GM12878 (cell line): ENCODE measurements around the gene PXT1.

Experiments used
- CHD1 ChIP-seq: IDR thresholded peaks from 2 replicates; pipeline ENCODE4 v1.6.1; 2012; ENCODE audit warnings: low read depth, low read length, improper control_type of control experiment
- EP300 ChIP-seq, 2 experiments: fragments of 150-350 bp in 1 of 2; IDR thresholded peaks; 2 replicates each; pipeline ENCODE4 v1.6.1; 2011 to 2012; ENCODE audit warnings: low read depth in 2 of 2, low read length in 2 of 2, borderline replicate concordance in 1 of 2, improper control_type of control experiment in 1 of 2, inconsistent platforms in 1 of 2; ENCODE audit not compliant: control insufficient read depth in 1 of 2
- FOXK2 ChIP-seq: fragments of 450-650 bp; IDR thresholded peaks from 2 replicates; pipeline ENCODE4 v1.6.1; 2017; ENCODE audit warnings: mild to moderate bottlenecking, moderate library complexity
- MXI1 ChIP-seq: fragments of 150-350 bp; IDR thresholded peaks from 2 replicates; pipeline ENCODE4 v1.6.1; 2011; ENCODE audit warnings: low read depth, mild to moderate bottlenecking, inconsistent platforms, low read length, improper control_type of control experiment
- POLR2A ChIP-seq: IDR thresholded peaks from 2 replicates; pipeline ENCODE4 v1.6.1; 2011; ENCODE audit warnings: low read depth, mild to moderate bottlenecking, low read length
- RFX5 ChIP-seq: IDR thresholded peaks from 2 replicates; pipeline ENCODE4 v1.6.1; 2011; ENCODE audit warnings: low read depth, low read length, improper control_type of control experiment
- TAF1 ChIP-seq: IDR thresholded peaks from 2 replicates; pipeline ENCODE4 v1.6.1; 2011; ENCODE audit warnings: mild to moderate bottlenecking, low read depth, low read length, borderline replicate concordance
- ZNF24 ChIP-seq: fragments of 450-650 bp; IDR thresholded peaks from 2 replicates; pipeline ENCODE4 v1.6.1; 2017; ENCODE audit warnings: antibody characterized with exemption, mild to moderate bottlenecking
- TF ChIP-seq, protein P1 (sequence below), 3 experiments: IDR thresholded peaks in 2 of 3; conservative IDR thresholded peaks in 1 of 3; 2 replicates each; pipeline ENCODE4 v1.5.1; 2011; ENCODE audit warnings: low read depth in 3 of 3, low read length in 3 of 3, mild to moderate bottlenecking in 3 of 3, control low read depth in 2 of 3, moderate library complexity in 2 of 3, inconsistent platforms in 1 of 3, mixed read lengths in 1 of 3; ENCODE audit not compliant: control insufficient read depth in 2 of 3, insufficient read depth in 1 of 3; ENCODE audit errors: extremely low read depth in 1 of 3
- TF ChIP-seq, protein P2 (sequence below): fragments of 450-650 bp; IDR thresholded peaks from 2 replicates; pipeline ENCODE4 v1.6.1; 2017; ENCODE audit warnings: mild to moderate bottlenecking

DNA sequence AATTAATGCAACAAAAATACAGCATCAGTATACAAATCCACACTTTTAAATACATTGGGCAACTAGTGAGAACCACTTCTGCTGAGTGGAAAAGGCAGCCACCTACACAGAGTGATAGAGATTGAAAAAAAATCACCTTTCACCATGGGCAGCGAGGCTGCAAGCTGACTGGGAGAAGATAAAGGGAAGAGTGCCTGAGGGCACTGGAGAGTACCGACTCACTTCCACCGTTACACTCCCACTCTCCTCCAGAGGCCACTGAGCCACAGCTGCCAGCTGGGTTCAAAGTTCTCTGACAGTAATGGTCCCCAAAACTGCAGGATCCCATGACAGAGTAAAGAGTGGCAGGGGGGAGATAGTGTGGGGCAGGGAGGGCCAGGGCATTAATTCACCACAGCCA is 24.1 kb downstream of the PXT1 start:
- TF ChIP-seq, protein P1, sequence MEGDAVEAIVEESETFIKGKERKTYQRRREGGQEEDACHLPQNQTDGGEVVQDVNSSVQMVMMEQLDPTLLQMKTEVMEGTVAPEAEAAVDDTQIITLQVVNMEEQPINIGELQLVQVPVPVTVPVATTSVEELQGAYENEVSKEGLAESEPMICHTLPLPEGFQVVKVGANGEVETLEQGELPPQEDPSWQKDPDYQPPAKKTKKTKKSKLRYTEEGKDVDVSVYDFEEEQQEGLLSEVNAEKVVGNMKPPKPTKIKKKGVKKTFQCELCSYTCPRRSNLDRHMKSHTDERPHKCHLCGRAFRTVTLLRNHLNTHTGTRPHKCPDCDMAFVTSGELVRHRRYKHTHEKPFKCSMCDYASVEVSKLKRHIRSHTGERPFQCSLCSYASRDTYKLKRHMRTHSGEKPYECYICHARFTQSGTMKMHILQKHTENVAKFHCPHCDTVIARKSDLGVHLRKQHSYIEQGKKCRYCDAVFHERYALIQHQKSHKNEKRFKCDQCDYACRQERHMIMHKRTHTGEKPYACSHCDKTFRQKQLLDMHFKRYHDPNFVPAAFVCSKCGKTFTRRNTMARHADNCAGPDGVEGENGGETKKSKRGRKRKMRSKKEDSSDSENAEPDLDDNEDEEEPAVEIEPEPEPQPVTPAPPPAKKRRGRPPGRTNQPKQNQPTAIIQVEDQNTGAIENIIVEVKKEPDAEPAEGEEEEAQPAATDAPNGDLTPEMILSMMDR (IDR thresholded peaks at IDR 0.05 in 2 of 3, conservative IDR thresholded peaks at IDR 0.05 in 1 of 3; ENCODE audit: control insufficient read depth in 2 of 3, extremely low read depth in 1 of 3, insufficient read depth in 1 of 3, low read depth in 3 of 3, low read length in 3 of 3): no peak
- TF ChIP-seq, protein P2, sequence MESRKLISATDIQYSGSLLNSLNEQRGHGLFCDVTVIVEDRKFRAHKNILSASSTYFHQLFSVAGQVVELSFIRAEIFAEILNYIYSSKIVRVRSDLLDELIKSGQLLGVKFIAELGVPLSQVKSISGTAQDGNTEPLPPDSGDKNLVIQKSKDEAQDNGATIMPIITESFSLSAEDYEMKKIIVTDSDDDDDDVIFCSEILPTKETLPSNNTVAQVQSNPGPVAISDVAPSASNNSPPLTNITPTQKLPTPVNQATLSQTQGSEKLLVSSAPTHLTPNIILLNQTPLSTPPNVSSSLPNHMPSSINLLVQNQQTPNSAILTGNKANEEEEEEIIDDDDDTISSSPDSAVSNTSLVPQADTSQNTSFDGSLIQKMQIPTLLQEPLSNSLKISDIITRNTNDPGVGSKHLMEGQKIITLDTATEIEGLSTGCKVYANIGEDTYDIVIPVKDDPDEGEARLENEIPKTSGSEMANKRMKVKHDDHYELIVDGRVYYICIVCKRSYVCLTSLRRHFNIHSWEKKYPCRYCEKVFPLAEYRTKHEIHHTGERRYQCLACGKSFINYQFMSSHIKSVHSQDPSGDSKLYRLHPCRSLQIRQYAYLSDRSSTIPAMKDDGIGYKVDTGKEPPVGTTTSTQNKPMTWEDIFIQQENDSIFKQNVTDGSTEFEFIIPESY: no peak
- TF ChIP-seq EP300 (IDR thresholded peaks at IDR 0.05; ENCODE audit: borderline replicate concordance in 1 of 2, control insufficient read depth in 1 of 2, low read depth in 2 of 2, low read length in 2 of 2) (no peak), POLR2A (no peak), MXI1 (no peak), ZNF24 (no peak), CHD1 (no peak), FOXK2 (no peak), TAF1 (no peak), RFX5 (no peak)
